ENCODE measurements around the gene BACE2. TPM values are rescaled to one million over a fixed set of nuclear protein-coding genes. Genes with fewer than 3 reads are reported as not detected.

Gene BACE2
- total RNA-seq, 1 donor from 2014 or later = 64.8 TPM

DNA sequence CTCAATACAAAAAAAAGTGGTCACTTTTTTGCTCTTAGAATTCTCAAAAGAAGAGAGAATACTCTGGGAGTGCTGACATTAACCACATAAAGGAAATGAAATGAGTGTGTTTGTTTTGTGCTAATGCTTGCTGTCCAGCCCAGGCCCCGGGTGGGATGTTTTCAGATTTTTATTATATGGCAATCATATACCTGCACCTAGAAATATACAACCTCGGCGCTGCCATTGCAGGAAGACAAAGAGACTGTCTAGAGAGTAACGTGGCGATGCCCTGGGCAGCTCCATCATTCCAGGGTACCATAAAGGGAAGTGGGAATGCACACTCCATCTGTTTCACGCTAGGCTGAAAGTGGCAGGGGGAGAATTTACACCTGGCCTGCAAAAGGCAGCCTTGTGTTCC lies 7.1 kb downstream of the BACE2 start:
- FAIRE-seq (no peak), DNase-seq (ENCODE audit: low read depth) (no peak)
- TF ChIP-seq, protein P1, sequence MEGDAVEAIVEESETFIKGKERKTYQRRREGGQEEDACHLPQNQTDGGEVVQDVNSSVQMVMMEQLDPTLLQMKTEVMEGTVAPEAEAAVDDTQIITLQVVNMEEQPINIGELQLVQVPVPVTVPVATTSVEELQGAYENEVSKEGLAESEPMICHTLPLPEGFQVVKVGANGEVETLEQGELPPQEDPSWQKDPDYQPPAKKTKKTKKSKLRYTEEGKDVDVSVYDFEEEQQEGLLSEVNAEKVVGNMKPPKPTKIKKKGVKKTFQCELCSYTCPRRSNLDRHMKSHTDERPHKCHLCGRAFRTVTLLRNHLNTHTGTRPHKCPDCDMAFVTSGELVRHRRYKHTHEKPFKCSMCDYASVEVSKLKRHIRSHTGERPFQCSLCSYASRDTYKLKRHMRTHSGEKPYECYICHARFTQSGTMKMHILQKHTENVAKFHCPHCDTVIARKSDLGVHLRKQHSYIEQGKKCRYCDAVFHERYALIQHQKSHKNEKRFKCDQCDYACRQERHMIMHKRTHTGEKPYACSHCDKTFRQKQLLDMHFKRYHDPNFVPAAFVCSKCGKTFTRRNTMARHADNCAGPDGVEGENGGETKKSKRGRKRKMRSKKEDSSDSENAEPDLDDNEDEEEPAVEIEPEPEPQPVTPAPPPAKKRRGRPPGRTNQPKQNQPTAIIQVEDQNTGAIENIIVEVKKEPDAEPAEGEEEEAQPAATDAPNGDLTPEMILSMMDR (IDR thresholded peaks at IDR 0.05; ENCODE audit: insufficient read depth, low read length, severe bottlenecking) = no peak
- Histone ChIP-seq H3K4me3 (ENCODE audit: low read depth, low read length) (no peak overlapping the region), H3K36me3 (ENCODE audit: control insufficient read depth, insufficient read depth, low read length) (peaks cover 1% of the 10 kb centered on the region), H3K27me3 (ENCODE audit: control insufficient read depth, insufficient read depth, low read length) (no peaks in the 10 kb centered on the region)

DNA sequence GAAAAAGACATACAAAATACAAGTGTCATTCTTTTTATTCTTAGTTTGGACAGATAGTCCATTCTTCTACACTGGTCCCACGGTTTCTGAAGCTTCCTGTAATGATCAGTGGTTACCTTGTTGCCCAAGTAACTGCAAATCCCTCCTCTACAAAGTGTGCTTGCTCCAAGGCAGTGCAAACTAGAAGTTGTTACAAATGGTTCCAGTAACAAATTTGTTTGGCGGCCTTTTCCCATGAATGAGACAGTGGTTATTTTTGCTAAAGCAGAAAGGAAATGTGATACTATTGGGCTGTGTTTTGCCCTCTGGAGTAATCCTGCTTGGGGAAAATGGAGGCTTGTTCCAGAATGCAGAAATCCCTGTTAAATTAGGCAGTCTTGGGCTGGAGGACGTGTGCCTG lies 8.9 kb downstream of the BACE2 start:
- H3K27me3 ChIP-seq (ENCODE audit: control insufficient read depth, insufficient read depth, low read length) = no peaks in the 10 kb centered on the region
- TF ChIP-seq, protein P1 (IDR thresholded peaks at IDR 0.05; ENCODE audit: insufficient read depth, low read length, severe bottlenecking) = no peak
- no peak for FAIRE-seq

DNA sequence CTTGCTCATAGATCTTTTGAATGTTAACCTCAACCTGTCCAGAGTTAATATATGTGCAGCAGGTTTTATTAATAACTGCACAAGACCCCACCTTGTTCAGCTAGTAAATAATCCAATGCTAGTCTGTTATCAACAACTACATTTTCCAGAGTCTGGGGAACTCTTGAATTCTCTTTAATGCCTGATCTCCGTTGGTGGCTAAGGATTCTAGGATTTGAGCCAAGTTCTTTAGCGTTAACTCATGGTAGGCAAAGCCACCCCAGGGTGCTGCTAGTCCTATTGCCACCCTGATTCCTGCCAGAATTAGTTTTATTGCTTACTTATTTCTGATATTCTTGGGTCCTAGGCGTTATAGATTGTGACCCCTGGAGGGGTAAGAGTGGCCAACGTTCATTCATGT lies 12.8 kb downstream of the BACE2 start:
- no peak overlapping the region for H3K4me3 ChIP-seq (ENCODE audit: low read depth, low read length)
- TF ChIP-seq, protein P1 (IDR thresholded peaks at IDR 0.05; ENCODE audit: insufficient read depth, low read length, severe bottlenecking) = no peak
- H3K27me3 ChIP-seq (ENCODE audit: control insufficient read depth, insufficient read depth, low read length) = no peaks in the 10 kb centered on the region
- no peak for FAIRE-seq
- no peak for DNase-seq (ENCODE audit: low read depth)
- H3K36me3 ChIP-seq (ENCODE audit: control insufficient read depth, insufficient read depth, low read length) = no peaks in the 10 kb centered on the region

More for the DNA sequence above, 8.9 kb downstream of the BACE2 start:
- DNase-seq (ENCODE audit: low read depth) = no peak
- H3K36me3 ChIP-seq (ENCODE audit: control insufficient read depth, insufficient read depth, low read length) = peaks cover 1% of the 10 kb centered on the region
- H3K4me3 ChIP-seq (ENCODE audit: low read depth, low read length) = no peak overlapping the region

DNA sequence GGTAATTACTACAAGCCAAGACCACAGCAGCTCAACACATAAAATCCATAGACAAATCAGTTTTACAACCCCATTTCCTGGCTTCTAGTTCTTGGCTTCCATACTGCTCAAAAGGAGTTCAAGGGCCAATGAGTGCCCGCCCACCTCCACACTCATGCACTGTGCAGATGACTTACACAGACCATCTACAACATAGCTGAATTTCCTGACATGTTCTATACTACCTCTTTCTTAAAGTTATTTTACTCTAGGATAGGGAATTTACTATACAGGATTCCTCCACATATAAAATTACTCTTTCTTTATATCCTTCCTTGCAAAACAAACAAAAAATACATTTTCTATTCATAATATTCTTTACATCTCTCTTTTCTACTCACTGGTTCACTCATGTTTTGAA lies 14.6 kb downstream of the BACE2 start:
- Histone ChIP-seq H3K4me3 (ENCODE audit: low read depth, low read length) (no peak overlapping the region), H3K27me3 (ENCODE audit: control insufficient read depth, insufficient read depth, low read length) (no peaks in the 10 kb centered on the region), H3K36me3 (ENCODE audit: control insufficient read depth, insufficient read depth, low read length) (no peaks in the 10 kb centered on the region)
- FAIRE-seq = no peak
- TF ChIP-seq, protein P1 (IDR thresholded peaks at IDR 0.05; ENCODE audit: insufficient read depth, low read length, severe bottlenecking) = no peak
- DNase-seq (ENCODE audit: low read depth) = no peak

DNA sequence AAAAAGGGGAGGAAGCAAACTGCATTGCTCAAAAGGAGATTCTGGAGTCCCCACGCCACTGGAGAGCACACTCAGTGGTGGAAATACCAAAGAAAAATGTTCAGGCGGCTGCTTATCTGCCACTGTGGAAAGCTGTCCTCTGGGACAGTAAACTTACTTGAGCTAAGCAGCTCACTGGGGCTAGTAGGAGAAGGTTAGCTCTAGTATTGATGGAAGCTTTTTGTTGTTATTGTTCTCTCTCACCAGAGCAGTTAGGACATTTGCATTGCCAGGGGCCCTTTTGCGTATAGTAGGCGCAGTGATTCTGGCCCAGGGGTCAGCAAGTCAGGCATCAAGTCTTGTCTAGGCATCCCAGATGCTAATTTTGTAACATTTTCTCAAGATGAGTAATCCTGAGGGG lies 15.6 kb downstream of the BACE2 start:
- Histone ChIP-seq H3K36me3 (ENCODE audit: control insufficient read depth, insufficient read depth, low read length) (no peaks in the 10 kb centered on the region), H3K27me3 (ENCODE audit: control insufficient read depth, insufficient read depth, low read length) (no peaks in the 10 kb centered on the region), H3K4me3 (ENCODE audit: low read depth, low read length) (no peak overlapping the region)
- DNase-seq (ENCODE audit: low read depth) = no peak
- FAIRE-seq = no peak
- TF ChIP-seq, protein P1 (IDR thresholded peaks at IDR 0.05; ENCODE audit: insufficient read depth, low read length, severe bottlenecking) = no peak

DNA sequence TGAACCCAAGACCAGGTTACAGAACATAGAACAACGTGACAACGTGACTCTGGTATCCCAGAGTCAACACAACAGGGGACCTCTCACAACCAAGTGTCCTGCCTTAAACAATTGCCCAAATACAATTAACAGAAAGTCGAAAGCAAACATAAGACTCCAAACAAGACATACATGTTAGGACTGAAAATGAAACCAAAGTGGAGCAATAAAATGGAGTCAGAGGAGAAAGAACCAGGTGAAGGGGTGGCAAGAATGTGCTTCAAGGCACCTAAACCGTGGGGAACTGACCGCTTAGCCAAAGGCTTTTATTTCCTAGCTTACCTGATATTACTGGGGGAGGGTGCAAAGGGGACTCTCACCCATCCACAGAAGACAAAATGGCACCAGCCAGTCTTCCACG lies 17.8 kb downstream of the BACE2 start:
- TF ChIP-seq, protein P1 (IDR thresholded peaks at IDR 0.05; ENCODE audit: insufficient read depth, low read length, severe bottlenecking) = no peak
- H3K36me3 ChIP-seq (ENCODE audit: control insufficient read depth, insufficient read depth, low read length) = no peaks in the 10 kb centered on the region
- FAIRE-seq (peak; percentile 52), DNase-seq (ENCODE audit: low read depth) (no peak)
- H3K27me3 ChIP-seq (ENCODE audit: control insufficient read depth, insufficient read depth, low read length) = no peaks in the 10 kb centered on the region
- H3K4me3 ChIP-seq (ENCODE audit: low read depth, low read length) = no peak overlapping the region

Data from bronchial epithelial cell (primary cell).